NCI-H2171 treated with DMSO at 0.1 percent for 48 hours (cell line): ENCODE results near the gene PCNX1.
A peak's percentile ranks its signal among the peaks of the same experiment; 100 is the strongest.
"Not testable (repeated sequence)": the region's sequence is repeated elsewhere in the genome, so short reads cannot be mapped to it uniquely, and the experiment has no call there.

Source experiments
- DNase-seq: peaks from one replicate; lab custom pipeline; 2025; lab: John Stamatoyannopoulos, UW

Gene PCNX1

DNA sequence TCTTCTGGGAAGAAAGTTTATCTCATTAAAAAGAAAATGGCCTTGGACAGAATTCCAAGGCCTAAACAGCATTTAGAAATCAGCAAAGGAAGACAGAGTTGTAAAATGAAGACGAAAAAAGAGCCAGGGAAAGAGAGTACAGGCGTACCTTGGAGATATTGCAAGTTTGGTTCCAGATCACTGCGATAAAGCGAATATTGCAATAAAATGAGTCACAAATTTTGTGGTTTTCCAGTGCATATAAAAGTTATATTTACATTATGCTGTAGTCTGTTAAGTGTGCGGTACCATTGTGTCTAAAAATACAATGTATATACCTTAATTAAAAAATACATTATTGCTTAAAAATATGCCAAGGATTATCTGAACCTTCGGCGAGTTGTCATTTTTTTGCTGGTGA, 9.0 kb downstream of the PCNX1 start:
- DNase-seq: no peak

DNA sequence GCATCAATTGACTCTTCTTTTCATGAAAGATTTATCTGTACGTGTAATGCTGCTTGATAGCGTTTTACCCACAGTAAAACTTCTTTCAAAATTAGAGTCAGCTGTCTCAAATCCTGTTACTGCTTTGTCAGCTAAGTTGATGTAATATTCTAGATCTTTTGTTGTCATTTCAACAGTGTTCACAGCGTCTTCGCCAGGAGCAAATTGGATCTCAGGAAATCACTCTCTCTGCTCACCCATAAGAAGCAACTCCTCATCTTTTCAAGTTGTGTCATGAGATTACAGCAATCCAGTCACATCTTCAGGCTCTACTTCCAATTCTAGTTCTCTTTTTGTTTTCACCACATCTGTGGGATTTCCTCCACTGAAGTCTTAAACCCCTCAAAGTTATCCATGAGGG, 9.5 kb downstream of the PCNX1 start:
- no peak for DNase-seq

DNA sequence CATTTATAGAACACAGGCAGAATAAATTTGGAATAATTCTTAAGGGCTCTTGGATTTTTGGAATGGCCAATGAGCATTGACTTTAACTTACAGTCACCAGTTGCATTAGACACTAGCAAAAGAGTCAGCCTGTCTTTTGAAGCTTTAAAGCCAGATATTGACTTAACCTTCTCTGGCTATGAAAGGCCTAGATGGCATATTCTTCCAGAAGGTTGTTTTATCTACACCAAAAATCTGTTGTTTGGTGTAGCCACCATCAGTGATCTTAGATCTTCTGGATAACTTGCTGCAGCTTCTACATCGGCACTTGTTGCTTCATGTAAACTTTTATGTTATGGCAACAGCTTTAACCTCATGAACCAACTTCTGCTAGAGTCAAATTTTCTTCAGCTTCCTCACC, 10.4 kb downstream of the PCNX1 start:
- DNase-seq: no peak

GRCh38 chr14:70919774-70920173, 12.5 kb downstream of the PCNX1 start:
- DNase-seq: no peak

- DNase-seq: no peak
These were observed 13.3 kb downstream of the PCNX1 start for GRCh38 chr14:70920608-70921007.

DNA sequence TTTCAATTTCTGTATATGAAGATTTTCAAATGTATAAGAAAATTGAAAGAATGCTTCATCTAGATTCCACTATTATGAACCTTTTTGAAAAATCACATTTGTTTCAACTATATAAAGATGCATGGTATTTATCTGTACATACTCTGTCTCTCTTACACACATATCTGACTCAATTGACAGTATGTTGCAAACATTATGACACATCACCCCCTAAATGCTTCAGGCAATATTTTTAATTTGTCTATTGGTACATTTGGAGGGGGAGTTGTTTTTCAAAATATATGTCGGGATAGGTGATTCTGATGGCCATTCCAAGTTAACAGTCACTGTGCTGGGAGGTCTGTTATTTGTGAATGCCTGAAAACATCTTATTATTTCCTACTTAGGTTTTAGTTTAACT, 14.4 kb downstream of the PCNX1 start:
- no peak for DNase-seq

DNA sequence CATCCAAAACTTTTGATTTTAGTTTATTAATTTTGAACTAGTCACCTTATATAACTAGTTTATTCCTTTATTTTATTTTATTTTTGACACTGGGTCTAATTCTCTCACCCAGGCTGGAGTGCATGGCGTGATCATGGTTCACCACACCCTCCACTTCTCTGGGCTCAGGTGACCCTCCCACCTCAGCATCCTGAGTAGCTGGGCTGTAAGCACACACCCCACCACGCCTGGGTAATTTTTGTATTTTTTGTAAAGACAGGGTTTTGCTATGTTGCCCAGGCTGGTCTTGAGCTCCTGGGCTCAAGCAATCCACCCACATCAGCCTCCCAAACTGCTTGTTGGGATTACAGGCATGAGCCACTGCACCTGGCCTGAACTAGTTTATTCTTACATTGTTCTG, 17.3 kb downstream of the PCNX1 start:
- DNase-seq: no peak

DNA sequence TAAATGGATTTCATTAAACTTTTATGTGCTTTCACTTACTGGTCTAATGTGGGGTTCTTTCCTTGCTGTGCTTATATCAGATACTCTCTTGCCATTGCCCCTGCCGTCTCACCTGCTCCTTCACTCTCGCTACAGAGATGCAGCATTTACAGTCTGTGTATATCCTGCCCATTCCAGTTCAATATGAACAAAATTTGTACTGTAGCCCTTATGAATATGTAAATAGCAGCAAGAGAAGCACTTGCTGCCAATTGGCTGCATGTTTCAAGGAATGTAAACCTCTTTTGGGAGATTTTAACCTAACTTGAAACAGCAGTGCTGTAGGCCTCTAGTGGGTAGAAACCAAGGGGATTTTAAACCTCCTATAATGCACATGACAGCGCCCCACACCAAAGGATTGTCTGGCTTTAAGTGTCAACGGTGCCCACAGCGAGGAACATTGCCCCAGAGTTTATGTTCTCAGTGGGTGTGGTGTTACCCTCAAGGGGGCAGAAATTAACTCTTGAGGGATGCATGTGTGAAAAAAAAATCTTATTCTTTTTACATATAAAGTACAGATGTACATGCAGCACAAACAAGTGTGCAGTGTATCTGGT, 19.1 kb downstream of the PCNX1 start:
- DNase-seq: no peak

- no peak for DNase-seq
These were observed 23.7 kb downstream of the PCNX1 start for GRCh38 chr14:70931008-70931407.

DNA sequence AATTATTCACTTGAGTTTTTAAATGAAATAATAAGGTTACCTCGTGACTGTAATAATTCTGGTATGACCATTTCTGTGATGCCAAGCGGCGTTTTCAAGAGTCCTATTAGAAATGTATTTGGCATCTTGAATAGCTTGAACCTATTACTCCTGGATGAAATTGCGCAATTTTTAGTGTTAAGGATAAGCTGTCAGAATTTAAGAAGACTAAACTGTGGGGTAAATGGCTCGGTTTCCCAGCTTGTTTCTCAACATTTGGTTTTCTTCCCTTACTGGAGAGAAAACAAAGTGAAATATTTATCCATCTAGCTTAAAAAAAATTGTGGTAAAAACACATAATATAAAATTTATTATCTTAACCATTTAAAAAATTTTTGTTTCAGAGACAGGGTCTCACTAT, 26.8 kb downstream of the PCNX1 start:
- no peak for DNase-seq

DNA sequence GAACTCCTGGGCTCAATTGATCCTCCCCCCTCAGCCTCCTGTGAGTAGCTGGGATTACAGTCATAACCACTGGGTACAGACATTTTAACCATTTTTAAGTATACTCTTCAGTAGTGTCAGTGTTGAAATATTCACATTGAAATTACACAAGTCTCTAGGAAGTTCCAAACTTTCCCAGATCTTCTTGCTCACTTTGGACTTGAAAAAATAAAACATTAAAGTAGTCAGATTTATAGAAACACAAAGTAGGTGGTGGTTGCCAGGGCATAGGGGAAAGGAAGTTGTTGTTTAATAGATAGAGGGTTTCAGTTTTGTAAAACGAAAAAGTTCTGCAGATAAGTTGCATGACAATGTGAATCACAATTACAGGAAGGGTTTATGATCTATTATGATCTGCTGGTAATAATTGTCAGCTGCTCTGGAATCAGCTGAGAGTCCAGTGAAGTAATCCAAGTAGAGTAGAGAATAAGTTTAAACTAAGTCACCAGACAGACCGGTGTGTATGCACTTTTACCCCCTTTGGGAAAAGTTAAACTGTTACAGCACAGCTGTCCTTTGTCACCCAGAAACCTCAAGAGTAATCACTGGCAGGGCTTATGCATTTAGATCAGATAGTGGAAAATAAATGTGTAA, 27.4 kb downstream of the PCNX1 start:
- no peak for DNase-seq

GRCh38 chr14:70935135-70935534, 27.9 kb downstream of the PCNX1 start:
- DNase-seq: no peak

DNA sequence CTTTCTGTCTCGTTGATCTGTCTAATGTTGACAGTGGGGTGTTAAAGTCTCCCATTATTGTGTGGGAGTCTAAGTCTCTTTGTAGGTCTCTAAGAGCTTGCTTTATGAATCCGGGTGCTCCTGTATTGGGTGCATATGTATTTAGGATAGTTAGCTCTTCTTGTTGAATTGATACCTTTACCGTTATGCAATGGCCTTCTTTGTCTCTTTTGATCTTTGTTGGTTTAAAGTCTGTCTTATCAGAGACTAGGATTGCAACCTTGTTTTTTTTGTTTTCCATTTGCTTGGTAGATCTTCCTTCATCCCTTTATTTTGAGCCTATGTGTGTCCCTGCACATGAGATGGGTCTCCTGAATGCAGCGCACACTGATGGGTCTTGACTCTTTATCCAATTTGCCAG, 32.4 kb downstream of the PCNX1 start:
- DNase-seq: not testable (repeated sequence)

GRCh38 chr14:70941637-70942341, 34.5 kb downstream of the PCNX1 start:
- DNase-seq: not testable (repeated sequence)

GRCh38 chr14:70942342-70942706, 35.1 kb downstream of the PCNX1 start:
- DNase-seq: no peak

DNA sequence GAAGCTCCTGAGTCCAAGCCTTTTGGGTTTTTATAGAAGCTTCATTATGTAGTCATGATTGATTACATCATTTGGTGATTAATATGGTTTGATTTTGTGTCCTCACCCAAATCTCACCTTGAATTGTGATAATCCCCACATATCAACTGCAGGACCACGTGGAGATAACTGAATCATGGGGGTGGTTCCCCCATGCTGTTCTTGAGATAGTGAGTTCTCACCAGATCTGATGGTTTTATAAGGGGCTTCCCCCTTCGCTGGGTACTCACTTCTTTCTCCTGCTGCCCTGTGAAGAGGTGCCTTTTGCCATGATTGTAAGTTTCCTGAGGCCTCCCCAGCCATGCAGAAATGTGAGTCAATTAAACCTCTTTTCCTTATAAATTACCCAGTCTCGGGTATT, 35.5 kb downstream of the PCNX1 start:
- not testable (repeated sequence) for DNase-seq

DNA sequence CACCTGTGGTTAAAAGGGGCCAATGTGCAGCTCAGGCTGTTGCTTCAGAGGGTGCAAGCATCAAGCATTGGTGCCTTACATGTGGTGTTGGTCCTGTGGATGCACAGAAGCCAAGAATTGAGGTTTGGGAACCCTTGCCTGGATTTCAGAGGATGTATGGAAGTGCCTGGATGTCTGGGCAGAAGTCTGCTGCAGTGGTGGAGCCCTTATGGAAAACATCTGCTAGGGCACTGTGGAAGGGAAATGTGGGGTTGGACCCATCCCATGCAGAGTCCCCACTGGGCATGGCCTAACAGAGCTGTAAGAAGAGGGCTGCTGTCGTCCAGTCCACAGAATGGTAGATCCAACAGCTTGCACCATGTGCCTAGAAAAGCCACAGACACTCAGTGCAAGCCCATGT, 36.6 kb downstream of the PCNX1 start:
- DNase-seq: no peak

DNA sequence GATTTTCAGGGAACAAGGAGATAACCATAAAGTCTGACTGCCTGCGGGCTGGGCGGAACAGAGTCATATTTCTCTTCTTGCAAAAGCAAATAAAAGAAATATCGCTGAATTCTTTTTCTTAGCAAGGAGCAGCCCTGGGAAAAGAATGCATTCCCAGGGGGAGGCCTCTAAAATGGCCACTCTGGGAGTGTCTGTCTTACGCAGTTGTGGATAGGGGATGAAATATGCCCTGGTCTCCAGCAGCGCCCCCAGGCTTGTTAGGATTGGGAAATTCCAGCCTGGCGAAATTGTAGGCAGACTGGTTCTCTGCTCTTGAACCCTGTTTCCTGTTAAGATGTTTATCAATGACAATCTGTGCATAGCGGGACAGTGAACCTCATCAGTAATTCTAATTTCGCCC, 40.5 kb downstream of the PCNX1 start:
- DNase-seq: no peak

GRCh38 chr14:70952485-70952884, 45.2 kb downstream of the PCNX1 start:
- no peak for DNase-seq

GRCh38 chr14:70954068-70954467, 46.8 kb downstream of the PCNX1 start:
- DNase-seq: no peak

GRCh38 chr14:70955543-70956480, 48.6 kb downstream of the PCNX1 start:
- peak; percentile 9 for DNase-seq

- no peak for DNase-seq
These were observed 49.3 kb downstream of the PCNX1 start for GRCh38 chr14:70956511-70956910.

- no peak for DNase-seq
These were observed 50.5 kb downstream of the PCNX1 start for GRCh38 chr14:70957710-70958109.
